Stimulated activated CD4-positive, alpha-beta T cell treated with anti-CD3 and anti-CD28 coated beads, Interleukin-1b, Interleukin-23, amount 100 ng/mL, for 48 hours (primary cell): ENCODE results near the gene ATP11B.

Experiments used
- DNase-seq: peaks from one replicate; pipeline ENCODE4 v3.0.0-alpha.2; 2020

The ATP11B gene

DNA sequence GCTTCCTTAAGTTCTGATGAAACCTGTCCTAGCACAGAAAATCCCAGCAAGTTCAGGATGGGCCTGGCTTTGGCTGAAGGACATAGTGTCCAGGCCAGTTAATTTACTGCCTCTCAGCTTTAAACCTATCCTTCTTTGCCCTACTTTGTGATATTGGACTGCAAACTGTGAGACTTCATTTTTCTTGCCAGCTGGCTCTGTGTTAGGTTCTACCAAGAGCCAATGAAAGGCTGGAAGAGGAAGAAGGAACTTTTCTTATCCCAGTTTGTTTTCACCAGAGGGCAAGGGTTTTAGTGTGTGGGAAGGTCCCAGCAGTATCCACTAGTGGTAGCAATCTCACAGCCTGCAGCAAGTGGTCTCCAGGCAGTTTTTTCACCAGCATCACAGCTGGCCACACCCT is 168.9 kb downstream of the ATP11B start:
- DNase-seq, result no peak

DNA sequence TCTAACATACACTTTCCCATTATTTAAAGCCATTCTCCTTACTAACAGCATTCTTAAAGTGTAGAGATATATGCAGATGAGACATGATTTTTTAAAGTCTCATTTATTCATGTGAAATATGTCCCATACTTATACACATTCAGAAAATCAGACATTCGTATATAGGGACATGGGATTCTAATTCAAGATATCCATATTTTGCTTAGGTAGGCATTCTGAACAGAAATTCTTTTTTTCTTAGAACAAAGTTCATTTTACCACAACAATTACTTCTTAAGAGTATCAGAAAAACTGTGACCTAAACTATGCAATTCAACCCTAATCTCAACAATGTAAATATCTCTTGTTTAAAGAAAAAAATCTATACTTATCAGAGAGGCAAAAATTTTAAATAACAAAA is 170.9 kb downstream of the ATP11B start:
- no peak for DNase-seq

- DNase-seq, result no peak
These were observed 172.6 kb downstream of the ATP11B start for GRCh38 chr3:182965861-182966366.

DNA sequence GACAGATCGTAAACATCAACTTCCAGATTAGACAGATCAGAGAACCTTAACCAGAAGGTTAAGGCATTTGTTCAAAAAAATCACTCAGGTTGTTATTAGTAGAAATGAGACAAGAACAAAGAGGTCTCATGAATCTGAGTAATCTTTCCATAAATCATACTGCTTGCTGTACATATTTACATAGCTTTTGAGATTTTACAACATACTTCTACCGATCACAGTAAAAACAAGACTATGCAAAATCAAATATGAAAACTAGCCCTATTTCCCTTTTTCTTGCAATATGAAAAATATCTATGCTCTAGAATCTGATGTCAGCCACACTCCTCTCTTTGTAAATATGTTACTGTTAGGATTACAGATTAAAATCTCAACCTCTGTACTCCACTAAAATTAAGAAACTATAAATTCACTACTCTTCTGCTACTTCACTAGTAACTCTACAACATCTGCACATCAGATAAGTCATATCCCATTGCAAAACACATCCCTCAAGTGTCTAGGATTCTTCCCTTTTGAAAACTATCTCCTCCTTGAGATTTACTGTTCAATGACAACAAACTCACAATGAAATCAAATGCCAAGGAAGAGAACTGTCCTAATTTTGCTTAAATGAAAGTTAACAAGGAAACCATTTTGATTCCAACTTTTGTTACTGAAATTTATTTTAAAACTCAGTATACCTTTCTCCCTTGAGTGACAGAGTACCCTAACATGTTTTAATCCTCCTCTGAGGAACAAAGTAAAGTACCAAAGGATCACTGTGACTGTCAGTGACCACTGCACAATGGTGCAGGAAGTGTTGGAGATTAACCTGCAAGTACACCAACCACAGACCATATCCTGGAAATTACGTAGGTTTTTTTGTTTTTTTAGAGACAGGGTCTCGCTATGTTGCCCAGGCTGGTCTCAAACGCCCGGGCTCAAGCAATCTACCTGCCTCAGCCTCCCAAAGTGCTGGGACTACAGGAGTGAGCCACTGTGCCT is 174.2 kb downstream of the ATP11B start:
- no peak for DNase-seq

GRCh38 chr3:182969277-182969676 is 176.0 kb downstream of the ATP11B start:
- no peak for DNase-seq

- no peak for DNase-seq
These were observed 176.5 kb downstream of the ATP11B start for GRCh38 chr3:182969853-182970252.

- DNase-seq, result no peak
These were observed 177.6 kb downstream of the ATP11B start for GRCh38 chr3:182970811-182971418.
